H1 (cell line): ENCODE data around the gene WDR91.

Experiments
- BCL11A ChIP-seq, 2 experiments: IDR thresholded peaks; one replicate each; pipeline ENCODE4 v1.6.1; 2011; ENCODE audit warnings: low read depth in 2 of 2, low read length in 2 of 2, mild to moderate bottlenecking in 2 of 2
- EZH2 ChIP-seq: fragments of 200-600 bp; sonication (generic); IDR thresholded peaks from 2 replicates; pipeline ENCODE4 v1.7.1; 2012; ENCODE audit warnings: low read depth, mild to moderate bottlenecking, moderate library complexity, low read length, inconsistent platforms; ENCODE audit not compliant: severe bottlenecking
- JUND ChIP-seq: IDR thresholded peaks from 2 replicates; pipeline ENCODE4 v1.6.1; 2011; ENCODE audit warnings: mild to moderate bottlenecking, improper control_type of control experiment, low read length
- KDM5A ChIP-seq: fragments of 200-600 bp; IDR thresholded peaks from 2 replicates; pipeline ENCODE4 v1.7.1; 2012; ENCODE audit warnings: mild to moderate bottlenecking, low read length, inconsistent platforms, mixed read lengths
- POLR2A ChIP-seq, 2 experiments: IDR thresholded peaks; 1 replicate in 1 of 2; 2 replicates in 1 of 2; pipeline ENCODE4 v1.6.1; 2011; ENCODE audit warnings: low read depth in 2 of 2, low read length in 2 of 2, mild to moderate bottlenecking in 2 of 2; ENCODE audit errors: control extremely low read depth in 1 of 2
- POLR2AphosphoS5 ChIP-seq: IDR thresholded peaks from 2 replicates; pipeline ENCODE4 v1.6.1; 2011; ENCODE audit warnings: low read depth, low read length
- RAD21 ChIP-seq, 2 experiments: IDR thresholded peaks in 1 of 2; conservative IDR thresholded peaks in 1 of 2; 2 replicates each; pipeline ENCODE4 v1.6.1; 2011; ENCODE audit warnings: low read depth in 2 of 2, low read length in 2 of 2, improper control_type of control experiment in 1 of 2, inconsistent platforms in 1 of 2, mild to moderate bottlenecking in 1 of 2, moderate library complexity in 1 of 2
- TF ChIP-seq, protein P1 (sequence below), 3 experiments: IDR thresholded peaks; 1 replicate in 2 of 3; 2 replicates in 1 of 3; pipeline versions ENCODE4 v1.5.1 to v1.6.1; 2011; ENCODE audit warnings: low read length in 3 of 3, mild to moderate bottlenecking in 3 of 3, inconsistent platforms in 2 of 3, low read depth in 1 of 3, moderate library complexity in 1 of 3; ENCODE audit not compliant: insufficient read depth in 1 of 3; ENCODE audit errors: control extremely low read depth in 1 of 3
- TF ChIP-seq, protein P2 (sequence below): IDR thresholded peaks from 2 replicates; pipeline ENCODE4 v1.6.1; 2011; ENCODE audit warnings: low read depth, mild to moderate bottlenecking, low read length; ENCODE audit not compliant: insufficient read depth

DNA sequence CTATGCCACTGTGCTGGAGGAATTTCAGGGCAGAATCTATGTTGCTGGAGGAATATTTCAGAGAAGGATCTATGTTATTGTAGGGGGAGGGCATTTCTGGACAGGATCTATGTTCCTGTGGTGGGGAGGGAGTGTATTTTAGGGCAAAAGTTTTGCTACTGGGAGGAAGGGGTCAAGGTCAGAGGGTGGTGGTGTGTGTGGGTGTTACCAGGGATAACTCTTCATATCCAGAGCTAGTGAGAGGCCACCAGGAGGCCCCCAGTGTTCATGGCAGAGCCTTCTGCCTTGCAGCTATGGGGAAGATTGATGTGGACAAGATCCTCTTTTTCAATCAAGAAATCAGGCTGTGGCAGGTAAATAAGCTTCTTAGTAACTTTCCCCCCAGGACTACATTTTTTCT, 20.4 kb upstream of the WDR91 start:
- TF ChIP-seq, protein P1, sequence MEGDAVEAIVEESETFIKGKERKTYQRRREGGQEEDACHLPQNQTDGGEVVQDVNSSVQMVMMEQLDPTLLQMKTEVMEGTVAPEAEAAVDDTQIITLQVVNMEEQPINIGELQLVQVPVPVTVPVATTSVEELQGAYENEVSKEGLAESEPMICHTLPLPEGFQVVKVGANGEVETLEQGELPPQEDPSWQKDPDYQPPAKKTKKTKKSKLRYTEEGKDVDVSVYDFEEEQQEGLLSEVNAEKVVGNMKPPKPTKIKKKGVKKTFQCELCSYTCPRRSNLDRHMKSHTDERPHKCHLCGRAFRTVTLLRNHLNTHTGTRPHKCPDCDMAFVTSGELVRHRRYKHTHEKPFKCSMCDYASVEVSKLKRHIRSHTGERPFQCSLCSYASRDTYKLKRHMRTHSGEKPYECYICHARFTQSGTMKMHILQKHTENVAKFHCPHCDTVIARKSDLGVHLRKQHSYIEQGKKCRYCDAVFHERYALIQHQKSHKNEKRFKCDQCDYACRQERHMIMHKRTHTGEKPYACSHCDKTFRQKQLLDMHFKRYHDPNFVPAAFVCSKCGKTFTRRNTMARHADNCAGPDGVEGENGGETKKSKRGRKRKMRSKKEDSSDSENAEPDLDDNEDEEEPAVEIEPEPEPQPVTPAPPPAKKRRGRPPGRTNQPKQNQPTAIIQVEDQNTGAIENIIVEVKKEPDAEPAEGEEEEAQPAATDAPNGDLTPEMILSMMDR (IDR thresholded peaks at IDR 0.05; ENCODE audit: control extremely low read depth in 1 of 3, insufficient read depth in 1 of 3, low read depth in 1 of 3, low read length in 3 of 3), result no peak
- TF ChIP-seq KDM5A (no peak), RAD21 (IDR thresholded peaks at IDR 0.05 in 1 of 2, conservative IDR thresholded peaks at IDR 0.05 in 1 of 2; ENCODE audit: low read depth in 2 of 2, low read length in 2 of 2) (no peak), JUND (no peak), EZH2 (no peak), POLR2A (IDR thresholded peaks at IDR 0.05; ENCODE audit: control extremely low read depth in 1 of 2, low read depth in 2 of 2, low read length in 2 of 2) (no peak), POLR2AphosphoS5 (no peak), BCL11A (IDR thresholded peaks at IDR 0.05; ENCODE audit: low read depth in 2 of 2, low read length in 2 of 2) (no peak)
- TF ChIP-seq, protein P2, sequence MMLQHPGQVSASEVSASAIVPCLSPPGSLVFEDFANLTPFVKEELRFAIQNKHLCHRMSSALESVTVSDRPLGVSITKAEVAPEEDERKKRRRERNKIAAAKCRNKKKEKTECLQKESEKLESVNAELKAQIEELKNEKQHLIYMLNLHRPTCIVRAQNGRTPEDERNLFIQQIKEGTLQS, result no peak
